Measurements from ENCODE around the gene L3MBTL3.

L3MBTL3 gene

DNA sequence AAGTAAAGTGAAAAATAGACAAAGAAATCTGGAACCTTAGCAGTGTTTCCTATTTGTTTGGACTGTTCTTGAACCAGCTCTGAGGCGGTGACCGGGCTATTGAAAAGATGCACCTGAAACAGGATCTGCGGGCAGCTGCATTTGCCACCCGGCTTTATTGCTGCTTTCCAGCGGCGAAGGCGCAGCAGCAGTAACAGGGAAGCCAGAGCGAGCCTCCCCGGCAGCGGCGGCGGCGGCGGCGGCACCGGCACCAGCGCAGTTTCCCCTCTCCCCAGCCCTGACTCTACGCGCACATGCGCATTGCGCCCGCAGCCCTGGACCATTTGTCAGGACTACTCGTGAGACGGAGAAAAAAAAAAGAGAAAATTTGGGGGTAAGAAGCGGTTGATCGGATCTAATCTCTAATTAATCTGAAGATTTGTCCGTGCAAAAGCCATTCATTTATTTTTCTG is at the start of gene L3MBTL3:
Gene L3MBTL3, plus strand, starts transcription at position 290 of the 452 bp plus-strand sequence. CDS start 24,119 bp downstream, outside the sequence.
- no peak for FAIRE-seq

DNA sequence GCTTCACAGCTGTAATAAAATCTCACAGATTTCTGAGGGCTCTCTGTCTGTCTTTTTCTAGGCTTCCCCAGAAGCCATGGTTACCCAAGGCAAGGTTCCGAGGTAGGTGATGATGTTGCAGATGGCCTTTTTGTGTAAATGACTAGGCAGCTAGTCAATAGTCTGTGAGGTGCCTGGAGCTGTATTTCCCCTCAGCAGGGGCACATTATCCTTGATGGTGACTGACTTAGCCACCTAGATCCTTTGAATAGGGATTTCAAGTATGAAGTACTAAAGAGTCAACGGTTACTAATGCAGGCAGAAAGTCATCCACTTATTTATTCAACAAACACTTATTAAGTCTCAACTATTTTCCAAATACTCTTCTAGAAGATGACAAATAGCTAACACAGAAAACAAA is 49.3 kb upstream of the L3MBTL3 start:
- FAIRE-seq: no peak

DNA sequence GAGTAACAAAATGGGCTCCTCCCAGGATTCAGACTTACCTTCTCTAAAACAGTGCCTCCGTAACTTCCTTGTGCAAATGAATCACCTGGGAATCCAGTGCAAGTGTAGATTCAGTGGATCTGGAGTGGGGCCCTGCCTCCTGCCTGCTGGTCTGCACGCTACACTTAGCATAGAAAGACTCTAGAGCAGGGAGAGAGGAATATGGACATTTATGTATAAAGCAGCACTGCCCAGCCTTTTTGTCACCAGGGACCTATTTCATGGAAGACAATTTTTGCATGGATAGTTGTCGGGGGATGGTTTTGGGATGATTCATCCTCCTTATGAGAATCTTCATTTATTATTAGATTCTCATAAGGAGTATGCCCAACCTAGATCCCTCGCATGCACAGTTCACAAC is 42.3 kb upstream of the L3MBTL3 start:
- FAIRE-seq: no peak

DNA sequence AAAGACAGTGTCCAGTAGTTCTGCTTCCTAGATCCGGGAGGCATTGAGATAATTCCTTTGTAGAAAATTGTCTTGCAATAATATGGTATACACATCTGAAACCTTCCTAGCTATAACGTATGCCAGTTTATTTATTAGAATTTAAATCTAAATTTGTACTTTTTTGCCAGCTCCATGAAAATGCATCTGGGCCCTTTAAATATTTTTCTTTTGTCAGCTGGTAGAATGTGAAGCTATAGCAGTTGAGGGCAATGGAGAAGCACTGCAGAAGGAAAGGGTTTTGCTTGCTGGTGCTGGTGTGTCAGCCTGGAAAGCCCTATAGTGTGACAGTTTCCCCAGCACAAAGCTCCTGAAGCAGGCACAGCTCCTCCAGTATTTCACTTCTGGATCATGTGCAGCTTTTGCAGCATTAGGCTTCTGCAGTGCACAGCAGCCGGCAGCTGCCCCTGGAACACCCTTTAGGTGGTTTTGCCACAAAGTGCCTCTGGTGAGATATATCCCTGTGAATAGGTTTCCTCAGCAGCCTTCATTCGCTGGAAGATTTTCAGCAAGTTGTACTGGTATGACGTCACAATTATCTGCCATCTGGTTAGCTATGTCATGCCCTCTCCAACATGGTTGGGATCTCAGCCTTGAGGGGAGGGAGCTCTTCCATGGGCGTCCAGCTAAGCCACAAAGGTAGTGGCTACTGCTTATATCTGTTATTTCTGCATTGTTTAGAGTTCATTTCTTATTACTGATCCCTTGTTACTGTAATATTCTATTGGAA is 40.0 kb upstream of the L3MBTL3 start:
- FAIRE-seq: no peak

DNA sequence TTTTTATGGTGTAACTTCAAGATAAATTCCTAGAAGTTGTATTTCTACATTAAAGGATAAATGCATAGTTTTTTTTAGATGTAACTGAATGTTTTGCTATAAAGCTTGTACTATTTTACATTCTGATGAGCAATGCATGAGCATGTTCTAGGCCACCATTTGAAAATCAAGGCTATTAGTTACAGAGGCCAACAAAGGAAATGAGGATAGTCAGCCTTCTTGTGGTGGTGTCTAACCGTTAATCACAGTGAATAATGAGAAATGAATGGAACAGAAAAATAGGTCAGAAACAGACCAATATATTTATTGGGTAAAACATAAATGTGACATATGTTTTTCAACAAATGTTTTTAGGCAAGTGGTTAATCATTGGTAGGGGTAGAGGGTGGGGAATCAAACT is 37.6 kb upstream of the L3MBTL3 start:
- no peak for FAIRE-seq

DNA sequence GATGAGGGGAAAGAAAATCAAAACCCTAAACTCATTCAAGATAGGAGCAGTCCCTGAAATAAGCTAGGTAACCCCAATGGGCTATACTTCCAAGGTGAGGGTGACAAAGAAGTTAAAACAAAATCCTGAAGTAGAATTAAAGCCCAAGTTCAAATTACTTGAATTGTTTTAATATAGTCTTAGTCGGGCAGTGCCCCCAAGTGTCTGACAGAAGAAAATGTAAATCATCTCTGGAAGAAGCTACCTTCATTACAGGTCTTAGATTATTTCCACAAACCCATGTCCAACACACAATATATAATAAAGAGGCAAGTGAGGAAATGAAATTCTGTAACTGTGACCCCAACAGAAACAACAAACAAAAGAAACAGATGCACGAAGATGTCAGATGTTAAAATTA is 36.8 kb upstream of the L3MBTL3 start:
- no peak for FAIRE-seq

DNA sequence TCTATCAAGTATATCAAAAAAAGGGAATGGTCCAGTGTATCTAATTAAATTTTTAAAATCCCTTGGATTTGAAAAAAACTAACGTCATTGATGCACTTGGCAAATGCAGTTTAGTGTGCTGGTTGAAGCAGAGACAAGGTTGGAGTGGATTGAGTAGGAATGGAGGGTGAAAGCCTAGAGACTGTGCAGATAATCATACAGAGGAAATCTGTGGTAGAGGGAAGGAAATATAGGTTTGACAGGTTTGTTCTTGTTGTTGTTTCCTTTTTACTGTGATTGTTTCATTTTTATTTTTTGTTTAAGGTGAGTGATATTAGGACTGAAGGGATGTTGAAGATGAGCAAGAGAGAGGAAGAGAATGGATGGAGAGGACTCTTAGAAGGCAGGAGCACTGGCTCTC is 29.0 kb upstream of the L3MBTL3 start:
- FAIRE-seq: no peak

DNA sequence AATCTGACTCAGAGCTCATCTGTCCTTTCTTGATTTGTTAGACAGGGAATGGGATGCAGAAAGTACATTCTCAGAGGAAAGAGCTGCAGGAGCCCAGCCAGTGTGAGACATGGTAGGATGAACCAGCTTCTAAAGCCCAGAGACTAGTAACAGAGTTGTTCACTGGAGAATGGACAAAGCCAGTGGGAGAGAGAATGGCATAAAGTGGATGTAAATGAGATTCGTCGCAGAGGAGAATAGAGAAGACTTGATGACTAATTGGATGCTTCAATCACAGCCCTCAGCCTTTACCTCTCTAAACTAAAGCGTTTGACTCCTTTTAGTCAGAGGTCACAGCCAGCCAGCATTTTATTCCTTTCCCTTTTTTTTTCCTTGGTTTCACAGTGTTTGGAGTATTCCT is 25.5 kb upstream of the L3MBTL3 start:
- no peak for FAIRE-seq

DNA sequence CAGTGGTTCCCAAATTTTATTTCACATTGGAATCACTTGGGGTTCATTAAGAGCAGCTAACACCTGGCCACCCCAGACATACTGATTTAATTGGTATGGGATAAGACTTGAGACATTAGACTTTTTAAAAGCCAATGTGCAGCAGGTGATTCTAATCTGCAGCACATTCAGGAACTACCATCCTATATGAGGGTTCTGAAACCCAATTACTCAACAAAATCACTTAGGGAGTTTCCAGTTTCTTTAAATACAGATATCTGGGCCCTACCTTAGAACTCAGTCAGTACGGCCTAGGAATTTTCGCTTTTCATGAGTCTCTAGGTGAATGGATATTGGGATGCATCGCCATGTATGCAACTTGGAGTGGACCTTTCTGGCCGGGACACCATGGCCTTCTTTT is 24.0 kb upstream of the L3MBTL3 start:
- no peak for FAIRE-seq

DNA sequence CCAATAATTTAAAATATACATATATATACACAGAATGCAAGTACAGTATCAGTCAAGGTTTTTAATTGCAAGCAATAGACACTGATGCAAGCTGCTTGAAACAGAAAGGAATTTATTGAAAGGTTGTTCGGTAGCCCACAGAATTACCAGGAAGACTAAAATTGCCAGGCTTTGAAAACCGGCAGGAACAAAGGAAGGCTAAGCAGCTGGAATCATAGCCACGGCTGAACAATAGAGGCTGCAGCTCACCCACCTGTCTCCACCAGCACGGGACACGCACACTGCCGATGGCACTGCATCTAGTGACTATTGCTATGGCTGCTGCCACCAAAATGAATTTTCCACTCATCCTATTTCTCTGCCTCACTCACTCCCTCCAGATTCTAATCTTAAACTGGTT is 22.0 kb upstream of the L3MBTL3 start:
- FAIRE-seq: no peak

DNA sequence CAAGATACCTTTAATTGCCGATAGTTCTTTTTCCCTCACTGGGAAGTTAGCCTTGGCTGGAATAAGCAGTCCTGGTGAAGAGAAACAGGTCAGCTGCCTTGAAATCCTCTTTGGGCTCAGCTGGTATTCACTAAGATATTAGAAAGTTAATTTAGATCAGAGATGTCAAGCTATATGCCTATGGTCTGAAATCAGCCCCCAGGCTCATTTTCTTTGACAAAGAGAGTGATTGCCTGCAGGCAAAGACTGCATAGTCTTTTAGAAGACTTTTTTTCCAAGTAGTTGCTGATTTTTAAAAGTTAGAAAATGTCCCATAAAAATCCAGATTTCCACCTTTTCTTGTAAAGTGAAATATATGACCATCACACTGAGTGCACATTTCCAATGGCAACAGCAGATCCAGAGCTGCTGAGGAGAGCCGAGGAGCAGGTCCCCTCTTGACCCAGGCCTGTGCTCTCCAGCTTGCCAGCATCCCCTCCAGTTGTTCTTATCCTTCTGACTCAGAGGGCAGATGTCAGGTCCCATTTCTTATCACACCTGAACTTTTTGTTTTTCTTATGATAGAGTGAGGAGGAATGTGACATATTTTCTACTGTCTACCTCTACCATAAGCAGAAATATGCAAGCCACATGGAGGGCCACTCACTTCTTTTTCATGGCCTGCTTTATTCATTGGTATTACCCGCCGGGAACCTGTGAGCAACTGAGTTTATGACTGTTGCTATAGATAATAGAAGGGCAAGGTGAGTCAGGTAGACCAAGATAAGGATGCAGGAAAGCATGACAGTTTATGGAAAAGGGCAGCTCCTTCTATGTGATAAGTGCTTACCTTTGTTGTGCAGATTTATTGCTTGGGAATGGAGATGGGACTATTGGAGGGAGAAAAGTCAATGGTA is 17.6 kb upstream of the L3MBTL3 start:
- no peak for FAIRE-seq

DNA sequence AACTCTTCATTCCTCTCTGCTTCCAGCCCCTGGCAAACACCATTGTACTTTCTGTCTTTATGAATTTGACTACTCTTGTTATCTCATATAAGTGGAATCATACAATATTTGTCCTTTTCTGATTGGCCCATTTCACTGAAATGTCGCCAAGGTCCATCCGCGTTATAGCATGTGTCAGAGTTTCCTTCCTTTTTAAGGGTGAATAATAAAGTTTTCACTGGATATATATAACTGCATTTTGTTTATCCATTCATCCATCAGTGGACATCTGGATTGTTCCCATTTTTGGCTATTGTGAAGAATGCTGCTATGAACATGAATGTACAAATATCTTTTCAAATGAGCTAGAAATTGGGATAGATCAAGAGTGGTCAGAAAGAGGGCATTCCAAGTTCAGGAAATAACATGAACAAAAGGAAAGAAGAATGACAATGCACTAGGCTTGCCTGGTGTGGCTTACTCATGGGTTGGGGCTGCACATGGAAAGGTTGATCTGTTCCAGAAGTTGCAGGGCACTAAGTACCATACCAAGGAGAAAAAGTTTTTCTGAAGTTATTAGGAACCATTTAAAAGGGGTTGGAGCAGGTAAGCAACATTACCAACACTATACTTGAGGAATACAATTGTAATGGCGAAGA is 10.0 kb upstream of the L3MBTL3 start:
- no peak for FAIRE-seq

DNA sequence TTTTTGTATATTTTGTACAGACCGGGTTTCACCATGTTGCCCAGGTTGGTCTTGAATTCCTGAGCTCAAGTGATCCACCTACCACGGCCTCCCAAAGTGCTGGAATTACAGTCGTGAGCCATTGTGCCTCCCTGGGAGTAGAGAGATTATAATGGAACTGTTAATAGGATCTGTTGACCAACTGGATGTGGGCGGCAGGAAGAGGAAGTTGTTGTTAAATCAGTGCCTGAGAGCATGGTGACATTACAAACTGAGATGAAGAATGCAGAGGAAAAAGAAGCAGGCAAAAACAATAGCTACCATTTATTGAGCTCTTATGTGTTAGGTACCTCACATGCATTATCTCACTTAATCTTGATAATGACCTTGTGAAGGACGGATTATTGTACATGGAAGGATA is 9.2 kb upstream of the L3MBTL3 start:
- no peak for FAIRE-seq

DNA sequence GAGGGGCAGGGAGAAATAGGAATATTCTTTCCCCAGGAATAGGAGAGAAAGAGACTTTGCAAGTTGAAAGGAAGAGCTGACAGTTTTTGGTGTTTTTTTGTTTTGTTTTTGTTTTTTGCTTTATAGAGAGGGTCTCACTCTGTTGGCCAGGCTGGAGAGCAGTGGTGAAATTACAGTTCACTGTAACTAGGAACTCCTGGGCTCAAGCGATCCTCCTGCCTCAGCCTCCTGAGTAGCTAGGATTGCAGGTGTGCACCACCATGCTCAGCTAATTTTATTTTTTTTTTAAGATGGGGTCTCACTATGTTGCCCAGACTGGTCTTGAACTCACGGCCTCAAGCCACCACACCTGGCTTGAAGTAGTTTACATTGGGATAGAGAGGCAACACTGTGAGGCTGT is 8.0 kb upstream of the L3MBTL3 start:
- FAIRE-seq: no peak

DNA sequence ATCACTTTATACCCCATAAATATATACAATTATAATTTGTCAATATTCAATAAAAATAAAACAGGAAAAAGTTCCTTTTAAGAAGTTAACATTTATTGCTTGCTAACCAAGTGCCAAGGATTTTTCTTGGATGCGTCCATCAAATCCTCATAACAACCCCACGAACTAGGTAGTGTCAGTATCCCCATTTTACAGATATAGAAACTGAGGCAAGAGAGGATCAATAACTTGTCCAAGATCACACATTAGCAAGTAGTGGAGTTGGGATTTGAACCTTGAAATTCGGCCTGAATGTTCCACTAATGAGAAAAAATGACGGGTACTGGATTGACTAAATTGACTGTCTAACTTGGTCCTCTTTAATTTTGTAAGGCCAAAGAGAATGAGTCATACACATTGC is 5.7 kb upstream of the L3MBTL3 start:
- no peak for FAIRE-seq

DNA sequence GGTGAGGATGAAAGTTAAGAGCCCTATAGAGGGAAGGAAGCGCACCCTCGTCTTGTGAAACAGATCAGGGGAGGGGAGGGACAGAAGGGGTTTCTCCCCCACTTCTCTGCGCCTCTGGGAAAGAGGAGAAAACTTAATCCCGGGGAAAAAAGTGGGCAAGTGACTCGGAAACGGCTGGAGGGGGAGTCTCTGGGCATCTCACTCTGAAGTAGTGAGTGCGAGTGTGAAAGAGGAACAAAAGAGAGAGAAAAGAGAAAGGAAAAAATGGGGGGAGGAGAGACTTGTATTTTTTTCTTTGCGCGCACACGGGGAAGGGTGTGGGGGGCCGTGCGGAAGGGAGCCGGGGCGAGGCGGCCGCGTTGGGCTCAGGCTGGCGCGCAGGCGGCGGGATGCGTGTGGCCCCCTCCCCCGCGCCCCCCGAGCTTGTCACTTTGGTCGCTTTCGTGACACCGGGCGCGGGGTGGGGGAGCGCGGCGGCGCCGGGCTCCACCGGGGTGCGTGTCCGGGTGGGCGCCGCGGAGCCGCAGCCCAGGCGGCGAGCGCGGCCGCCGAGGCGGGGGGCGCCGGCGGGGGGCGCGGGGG is 454 bp downstream of the L3MBTL3 start:
- FAIRE-seq: no peak

DNA sequence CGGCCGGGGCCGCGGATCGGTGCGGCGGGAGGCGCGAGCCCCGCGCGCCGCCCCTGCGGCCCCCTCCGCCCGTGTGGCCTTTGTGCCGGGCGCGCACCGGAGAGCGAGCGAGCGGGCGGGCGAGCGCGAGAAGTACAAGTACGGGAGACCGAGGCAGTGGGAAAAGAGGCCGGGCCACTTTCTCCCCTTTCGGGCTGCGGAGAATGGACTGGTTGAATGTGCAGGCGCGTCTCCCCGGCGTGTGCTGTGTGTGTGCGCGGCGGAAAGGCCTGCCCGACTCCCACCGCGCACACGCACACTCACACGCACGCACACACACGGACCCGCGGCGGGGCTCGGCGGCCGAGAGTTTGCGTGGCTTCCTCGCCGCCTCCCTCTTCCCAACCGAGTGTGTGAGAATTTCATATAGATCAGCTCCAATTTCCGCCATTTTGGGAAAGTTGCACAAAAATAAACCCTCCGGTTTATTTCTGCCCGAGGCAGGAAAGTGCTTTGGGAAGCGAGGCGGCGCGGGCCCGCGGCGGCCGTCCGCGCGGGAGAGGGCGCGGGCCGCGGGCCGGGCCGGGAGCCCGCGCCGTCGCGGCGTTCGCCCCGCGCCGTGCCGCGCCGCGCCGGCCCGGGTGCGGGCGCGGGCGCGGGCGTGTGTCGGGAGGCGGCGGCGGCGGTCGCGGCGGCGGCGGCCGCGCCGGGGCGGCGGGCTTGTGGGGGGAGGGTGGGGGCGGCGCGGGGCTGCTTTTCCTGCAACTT is 1.1 kb downstream of the L3MBTL3 start:
- no peak for FAIRE-seq

DNA sequence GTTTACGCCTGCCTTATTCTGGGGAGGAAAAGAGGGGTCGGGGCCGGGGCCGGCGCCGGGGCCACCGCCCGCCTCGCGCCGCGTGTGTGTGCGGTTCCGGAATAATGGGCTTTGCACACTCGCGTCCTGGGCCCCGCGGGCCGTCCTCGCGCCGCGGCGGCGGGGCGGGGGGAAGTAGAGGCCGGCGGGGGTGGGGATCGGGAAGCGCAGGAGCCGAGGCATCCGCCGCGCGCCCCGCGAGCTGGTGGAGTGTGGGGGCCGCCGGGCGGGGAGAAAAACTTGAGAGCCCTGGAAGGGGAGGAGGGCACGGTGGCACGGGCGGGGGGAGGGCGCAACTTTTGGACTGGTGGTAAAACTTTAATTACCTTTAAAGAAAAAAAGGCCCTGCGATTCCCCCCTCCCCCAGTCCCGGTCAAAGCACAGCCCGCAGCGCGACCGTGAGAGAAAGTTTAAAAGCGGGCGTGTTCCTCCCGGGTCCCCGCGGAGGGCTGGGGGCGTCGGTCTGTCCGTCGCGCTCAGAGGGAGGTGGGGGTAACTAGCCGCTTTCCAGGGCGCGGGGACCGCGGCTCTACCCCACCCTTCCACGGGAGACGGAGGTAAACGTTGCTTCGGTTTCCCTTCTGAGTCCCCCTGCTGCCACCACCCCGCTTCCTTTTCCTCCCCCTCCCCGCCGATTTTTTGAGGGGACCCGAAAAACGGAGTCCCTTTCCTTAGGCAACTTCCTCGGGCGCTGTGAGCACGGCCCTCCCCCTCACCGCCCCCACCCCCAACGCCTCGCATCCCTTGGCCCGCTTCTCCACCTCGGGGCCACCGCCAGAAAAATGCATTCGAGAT is 1.9 kb downstream of the L3MBTL3 start:
- no peak for FAIRE-seq

DNA sequence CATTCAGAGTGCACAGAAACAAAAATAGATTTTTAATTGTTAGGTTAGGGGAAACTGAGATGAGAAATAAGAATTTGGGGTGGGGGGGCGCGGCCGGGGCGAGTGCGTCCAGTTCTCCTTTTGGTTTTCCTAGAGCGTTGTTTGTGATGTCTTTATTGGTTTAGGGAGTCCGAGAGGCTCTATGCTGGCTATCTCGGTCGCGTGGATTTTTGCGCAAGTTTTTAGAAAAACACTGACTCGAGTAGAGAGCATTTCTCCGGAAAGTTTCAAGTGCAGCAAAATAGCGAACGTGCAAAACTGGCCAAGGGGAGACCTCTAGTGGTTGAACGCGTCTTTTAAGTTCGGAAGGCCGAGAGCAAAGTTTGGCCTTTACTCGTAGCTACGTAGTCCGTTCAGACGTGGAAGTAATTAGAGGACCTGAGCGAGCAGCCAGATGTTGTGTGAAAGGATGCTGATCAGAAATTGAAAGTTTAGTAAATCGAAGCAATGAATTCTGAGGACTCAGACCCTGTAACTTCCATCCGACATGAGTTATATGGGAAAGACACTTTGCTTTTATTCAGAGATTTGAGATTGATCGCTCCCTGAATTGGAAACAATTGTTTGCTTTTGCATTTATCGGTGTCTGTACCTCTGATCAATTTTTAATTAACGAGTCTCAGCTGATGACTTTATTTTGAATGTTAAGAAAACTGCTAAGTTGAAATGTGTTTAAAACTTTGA is 2.7 kb downstream of the L3MBTL3 start:
- FAIRE-seq: peak; percentile 81

DNA sequence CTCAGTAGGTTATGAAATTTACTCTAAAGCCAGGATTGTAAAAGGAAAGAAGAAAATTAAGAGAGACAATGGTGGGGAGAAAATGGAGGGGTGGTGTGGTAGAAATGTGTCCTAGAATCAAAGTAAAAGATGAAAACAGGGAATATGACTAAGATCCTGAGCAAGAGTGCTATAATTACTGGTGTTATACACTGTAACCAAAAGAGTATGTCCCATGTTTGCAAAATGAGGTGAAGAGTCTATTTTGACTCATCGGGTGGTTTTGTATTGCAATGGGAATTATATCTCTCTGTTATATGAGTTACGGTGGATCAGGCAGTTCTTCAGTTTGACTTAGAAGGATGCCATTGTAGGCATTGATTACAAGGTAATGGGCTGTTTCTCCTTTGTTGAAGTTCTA is 8.5 kb downstream of the L3MBTL3 start:
- no peak for FAIRE-seq

DNA sequence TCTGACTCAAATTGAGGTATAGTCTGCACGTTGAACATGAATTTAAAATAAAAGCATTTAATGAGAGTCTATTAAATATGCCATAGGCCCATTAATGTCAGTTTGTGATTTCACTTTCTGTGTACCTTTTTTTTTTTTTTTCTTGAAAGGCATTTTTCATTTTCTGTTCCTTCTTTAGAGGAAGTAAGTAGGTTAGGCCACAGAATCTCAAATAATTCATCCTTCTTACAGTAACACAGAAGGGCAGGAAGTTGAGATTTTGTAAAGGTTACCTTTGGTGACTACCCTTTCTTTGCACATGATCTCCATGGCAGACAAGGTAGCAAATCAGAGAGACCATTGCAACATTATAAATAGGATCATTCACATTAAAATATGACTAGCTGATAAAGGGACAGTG is 9.6 kb downstream of the L3MBTL3 start:
- no peak for FAIRE-seq
